HG02588 (cell line): ENCODE data around the gene SAYSD1.
"Not testable (repeated sequence)": the region's sequence is repeated elsewhere in the genome, so short reads cannot be mapped to it uniquely, and the experiment has no call there.

Source experiments
- ATAC-seq: cut with Tn5 transposase; IDR thresholded peaks from one replicate; pipeline ENCODE4 v1.9.1; 2021; ENCODE audit warnings: mild to moderate bottlenecking, moderate library complexity; ENCODE audit not compliant: unreplicated experiment

The SAYSD1 gene, protein sequence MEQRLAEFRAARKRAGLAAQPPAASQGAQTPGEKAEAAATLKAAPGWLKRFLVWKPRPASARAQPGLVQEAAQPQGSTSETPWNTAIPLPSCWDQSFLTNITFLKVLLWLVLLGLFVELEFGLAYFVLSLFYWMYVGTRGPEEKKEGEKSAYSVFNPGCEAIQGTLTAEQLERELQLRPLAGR

DNA sequence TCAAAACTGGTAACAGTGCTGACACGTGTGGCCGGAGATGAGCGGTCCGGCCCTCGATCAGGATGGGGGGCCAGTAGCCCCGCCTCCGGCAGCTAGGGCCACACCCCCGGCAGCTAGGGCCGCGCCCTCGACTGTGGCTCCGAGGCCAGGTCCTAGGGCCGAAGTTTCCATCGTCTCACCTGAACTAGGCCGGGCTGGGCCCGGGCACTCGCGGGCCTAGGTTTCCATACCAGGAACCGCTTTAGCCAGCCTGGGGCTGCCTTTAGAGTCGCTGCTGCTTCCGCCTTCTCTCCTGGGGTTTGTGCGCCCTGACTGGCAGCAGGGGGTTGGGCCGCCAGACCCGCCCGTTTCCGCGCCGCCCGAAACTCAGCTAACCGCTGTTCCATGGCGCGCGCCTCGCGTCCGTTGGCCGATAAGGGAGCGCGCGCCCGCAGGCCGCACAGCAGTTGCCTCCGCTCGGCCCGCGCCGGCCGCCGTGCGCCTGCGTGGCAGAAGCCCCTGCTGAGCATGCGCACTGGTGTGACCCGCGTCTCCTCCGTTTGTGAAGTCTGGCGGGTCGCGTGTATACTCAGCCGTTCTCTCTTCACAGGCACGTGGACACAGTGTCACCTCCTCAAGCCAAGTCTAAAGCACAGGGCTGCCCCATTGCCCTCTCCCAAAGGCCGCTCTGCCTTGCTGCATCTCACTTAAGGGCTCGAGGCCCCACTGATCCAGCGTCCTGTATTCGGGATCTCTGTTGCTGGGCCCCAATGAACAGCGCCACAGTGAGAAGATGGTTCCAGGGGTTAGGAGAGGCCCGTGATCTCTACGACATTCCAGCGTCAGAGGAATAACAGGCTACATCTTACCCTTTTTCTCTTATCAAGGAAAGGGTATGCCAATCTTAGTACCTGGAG lies at the start of gene SAYSD1:
Gene SAYSD1, minus strand, starts transcription at position 483 of the 896 bp plus-strand sequence. Its CDS starts 97 bp downstream, at position 386.
- ATAC-seq, result peak; percentile 91

- ATAC-seq, result no peak
These were observed 42.5 kb upstream of the SAYSD1 start for GRCh38 chr6:39157511-39157910.

DNA sequence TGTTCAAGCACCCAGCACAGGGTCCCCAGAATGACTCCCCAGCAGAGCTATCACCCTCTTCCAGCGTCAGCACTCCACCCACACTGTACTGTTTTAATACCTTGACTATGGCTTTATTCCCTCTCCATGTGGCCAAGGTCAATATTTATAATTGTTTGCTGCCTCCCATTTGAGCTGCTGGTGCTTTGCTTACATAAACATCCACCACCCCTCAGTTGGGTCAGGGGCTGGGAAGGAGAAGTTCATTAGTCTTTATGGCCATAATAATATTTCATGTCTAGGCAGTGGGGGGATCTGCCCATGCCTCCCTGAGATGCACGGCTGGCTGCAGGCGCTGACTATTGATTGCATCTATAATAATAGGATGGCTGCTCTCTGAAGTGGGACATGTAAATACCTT lies 41.8 kb upstream of the SAYSD1 start:
- no peak for ATAC-seq

DNA sequence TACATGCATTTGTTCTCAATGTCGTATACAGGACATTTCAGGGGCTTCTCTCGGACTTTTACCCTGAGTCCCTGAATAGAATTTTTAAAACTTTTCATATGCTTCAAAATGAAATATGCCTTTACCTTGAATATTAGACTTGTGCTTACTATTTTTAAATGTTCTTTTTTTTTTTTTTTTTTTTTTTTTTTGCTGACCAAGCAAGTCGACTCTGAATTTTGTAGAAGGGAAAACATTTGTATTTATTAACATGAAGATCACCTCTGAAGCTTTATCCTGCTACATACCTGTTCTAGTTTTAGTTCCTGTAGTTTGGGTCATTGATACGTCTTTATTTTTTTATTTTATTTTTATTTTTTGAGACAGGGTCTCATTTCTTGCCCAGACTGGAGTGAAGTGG lies 39.7 kb upstream of the SAYSD1 start:
- ATAC-seq, result no peak

GRCh38 chr6:39153766-39154397 lies 38.9 kb upstream of the SAYSD1 start:
- ATAC-seq, result no peak

DNA sequence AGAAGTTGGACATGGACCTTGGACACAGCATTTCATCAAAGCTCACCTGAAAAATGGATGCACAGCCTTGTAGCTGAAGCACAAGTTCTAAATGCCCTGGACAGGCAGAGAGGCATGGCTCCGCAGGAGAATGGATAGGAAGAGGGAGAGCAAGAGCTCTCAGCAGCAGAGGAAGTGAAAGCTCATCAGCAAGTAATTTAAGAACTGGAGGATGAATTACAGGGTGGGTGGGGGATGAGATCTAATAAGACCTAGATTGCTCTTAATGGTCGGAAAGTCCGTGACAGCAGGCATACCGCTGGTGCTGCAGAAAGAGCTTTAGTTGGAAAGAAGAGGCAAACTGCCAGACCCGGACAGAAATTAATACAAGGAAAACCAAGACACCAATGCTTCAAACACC lies 37.3 kb upstream of the SAYSD1 start:
- no peak for ATAC-seq

GRCh38 chr6:39151211-39151610 lies 36.2 kb upstream of the SAYSD1 start:
- no peak for ATAC-seq

DNA sequence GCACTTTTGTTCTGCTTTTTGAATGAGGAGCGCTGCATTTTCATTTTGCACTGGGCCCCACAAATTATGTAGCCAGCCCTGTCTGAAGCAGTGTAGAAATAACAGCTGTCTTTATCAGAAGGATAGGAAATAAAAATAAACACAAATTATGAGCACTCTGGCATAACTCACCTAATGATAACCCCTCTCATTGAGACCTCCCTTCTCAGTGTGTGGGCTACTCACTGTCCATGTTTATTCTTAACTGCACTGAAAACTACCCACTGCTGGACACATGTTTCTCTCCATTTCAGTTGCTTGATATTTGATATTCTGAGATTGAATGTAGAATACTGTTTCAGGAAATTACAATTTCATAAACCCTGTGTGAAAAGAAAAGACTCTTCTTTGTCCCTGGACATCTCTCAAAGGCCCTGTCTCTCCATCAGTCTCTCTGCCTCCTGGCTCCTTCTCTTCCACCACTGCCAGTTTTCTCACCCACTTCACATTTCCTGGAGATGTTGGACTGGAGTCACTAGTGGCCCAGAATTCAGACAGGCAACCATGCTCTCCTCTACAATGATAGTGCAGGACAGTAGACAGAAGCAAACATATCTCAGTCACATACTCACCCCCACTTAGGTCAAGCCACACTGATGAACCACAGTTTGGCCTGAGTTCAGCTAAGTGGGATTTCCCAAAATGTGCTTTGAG lies 29.6 kb upstream of the SAYSD1 start:
- ATAC-seq, result no peak

- no peak for ATAC-seq
These were observed 28.4 kb upstream of the SAYSD1 start for GRCh38 chr6:39143238-39143930.

- ATAC-seq, result no peak
These were observed 25.7 kb upstream of the SAYSD1 start for GRCh38 chr6:39140556-39141167.

GRCh38 chr6:39137245-39137644 lies 22.3 kb upstream of the SAYSD1 start:
- no peak for ATAC-seq

- ATAC-seq, result not testable (repeated sequence)
These were observed 21.2 kb upstream of the SAYSD1 start for GRCh38 chr6:39136207-39136606.

DNA sequence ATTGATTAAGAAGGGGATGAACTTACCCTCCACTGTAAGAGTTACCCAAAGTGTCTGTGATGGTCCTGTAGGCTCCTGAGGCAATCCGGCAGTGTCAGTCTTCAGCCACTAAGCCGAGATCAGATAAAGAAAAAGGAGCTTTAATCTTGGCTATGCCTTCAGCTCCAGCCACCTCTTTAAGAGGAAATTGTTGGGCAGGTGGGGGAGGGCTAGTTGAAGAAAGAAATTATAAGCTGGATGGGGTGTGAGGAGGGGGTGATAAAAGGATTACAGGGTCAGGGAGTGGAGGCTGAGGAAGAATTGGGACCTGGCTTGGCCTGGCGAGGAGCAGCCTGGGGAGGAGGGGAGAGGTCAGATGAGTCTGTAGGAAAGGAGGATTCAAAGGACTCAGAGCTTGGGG lies 19.8 kb upstream of the SAYSD1 start:
- not testable (repeated sequence) for ATAC-seq

DNA sequence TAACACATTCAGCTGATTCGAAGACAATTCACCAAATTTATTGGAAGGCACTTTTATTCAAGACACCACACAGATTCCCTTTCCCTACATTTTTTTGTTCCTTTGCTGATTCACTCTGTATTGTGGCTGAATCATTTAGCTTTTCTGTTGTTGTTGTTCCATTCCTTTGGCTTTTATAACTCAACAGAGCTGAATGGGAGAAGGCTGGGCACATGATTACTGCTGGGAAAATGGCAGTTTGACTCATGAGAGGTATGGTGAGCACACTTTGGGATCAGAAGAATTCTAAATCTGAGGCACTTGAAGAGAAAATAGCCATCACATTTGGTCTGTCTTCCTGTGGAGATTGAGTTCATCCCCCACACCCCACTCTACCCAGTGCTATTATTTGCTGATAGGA lies 15.7 kb upstream of the SAYSD1 start:
- ATAC-seq, result no peak

GRCh38 chr6:39128832-39129231 lies 13.8 kb upstream of the SAYSD1 start:
- ATAC-seq, result no peak

- no peak for ATAC-seq
These were observed 13.1 kb upstream of the SAYSD1 start for GRCh38 chr6:39128106-39128505.

DNA sequence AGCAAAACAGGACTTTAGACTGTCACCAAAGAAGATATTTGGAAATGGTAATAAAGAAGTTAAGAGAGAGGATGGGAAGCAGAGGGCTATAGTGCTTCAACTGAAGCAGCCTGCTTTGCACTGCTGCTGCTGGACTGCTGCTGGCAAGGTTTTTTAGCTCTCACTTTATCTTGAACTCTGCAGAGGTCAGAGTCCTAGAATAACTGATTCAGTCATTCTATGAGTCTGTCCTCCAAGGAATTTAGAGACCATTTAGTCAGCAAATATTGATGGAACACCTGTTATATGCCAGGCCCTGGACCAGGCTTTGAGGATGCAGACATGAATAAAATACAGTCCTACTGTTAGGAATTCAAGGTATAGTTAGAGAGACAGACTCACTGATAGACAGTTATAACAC lies 9.1 kb upstream of the SAYSD1 start:
- no peak for ATAC-seq

- ATAC-seq, result no peak
These were observed 3.9 kb upstream of the SAYSD1 start for GRCh38 chr6:39118921-39119320.

DNA sequence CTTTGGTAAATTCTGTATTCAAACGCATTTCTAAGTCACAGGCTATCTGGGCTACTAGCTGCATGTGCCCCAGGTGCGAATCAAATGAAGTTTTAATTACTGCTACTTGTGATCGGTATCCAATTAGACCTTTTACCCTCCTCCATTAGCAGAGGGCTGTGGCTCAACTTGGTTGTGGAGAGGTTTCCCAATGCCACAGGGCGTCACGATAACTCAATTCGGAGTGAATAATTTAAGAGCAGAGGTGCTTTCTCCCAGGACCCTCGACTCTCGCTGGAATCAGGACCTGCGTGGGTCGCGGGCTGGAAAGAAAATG lies 640 bp downstream of the SAYSD1 start:
- ATAC-seq, result no peak

DNA sequence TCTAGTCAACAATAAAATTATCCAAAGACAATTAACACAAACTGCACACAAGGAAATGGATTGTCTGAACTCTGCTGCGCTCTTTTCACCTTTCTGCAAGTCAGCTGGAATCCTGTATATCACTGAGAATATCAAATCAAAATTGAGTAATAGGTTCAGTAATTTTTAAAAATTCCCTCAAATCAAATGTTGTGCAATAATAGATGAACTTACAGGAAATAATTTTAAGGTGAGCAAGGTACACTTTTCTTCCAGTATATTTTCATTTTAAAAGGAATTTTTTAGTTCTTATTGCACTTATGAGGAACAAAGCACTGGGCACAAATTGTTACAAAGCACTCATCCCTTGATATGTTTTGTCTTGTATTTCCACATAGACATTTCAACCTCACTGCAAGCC lies 1.2 kb downstream of the SAYSD1 start:
- ATAC-seq, result no peak
